Measurements from ENCODE around the gene RTRAF. TPM values are rescaled to one million over a fixed set of nuclear protein-coding genes. Genes with fewer than 3 reads are reported as not detected.
A peak's percentile ranks its signal among the peaks of the same experiment; 100 is the strongest.

Gene RTRAF
- total and polyA plus RNA-seq, 4 donors = 84.1 to 167 (median 134) TPM

GRCh38 chr14:52046376-52046917 lies 57.1 kb downstream of the RTRAF start:
- Histone ChIP-seq H3K27ac (ENCODE audit: low read depth in 1 of 2, low read length in 1 of 2) (peak overlapping the region in 1 of 2 donors; percentile 59), H3K4me1 (ENCODE audit: control insufficient read depth in 5 of 5, insufficient read depth in 5 of 5, low read length in 5 of 5) (peaks cover 2 to 40% (median 34%) of the 10 kb centered on the region in 5 donors), H3K36me3 (ENCODE audit: control insufficient read depth in 4 of 4, insufficient read depth in 4 of 4, low read length in 4 of 4) (peaks cover 0 to 13% (median 4%) of the 10 kb centered on the region in 4 donors), H3K9ac (ENCODE audit: insufficient read depth in 1 of 2, low read length in 2 of 2) (no peak overlapping the region), H3K27me3 (ENCODE audit: control insufficient read depth in 3 of 3, insufficient read depth in 3 of 3, low read length in 2 of 3) (no peaks in the 10 kb centered on the region), H3K4me3 (no peak overlapping the region), H3K9me3 (ENCODE audit: control insufficient read depth in 4 of 4, insufficient read depth in 3 of 4, low read length in 3 of 4) (no peaks in the 10 kb centered on the region)
- WGBS, 2 donors = 60 to 82% methylated on average over 2 of the region's 2 CpGs
- DNase-seq = no peak
- TF ChIP-seq, protein P1, sequence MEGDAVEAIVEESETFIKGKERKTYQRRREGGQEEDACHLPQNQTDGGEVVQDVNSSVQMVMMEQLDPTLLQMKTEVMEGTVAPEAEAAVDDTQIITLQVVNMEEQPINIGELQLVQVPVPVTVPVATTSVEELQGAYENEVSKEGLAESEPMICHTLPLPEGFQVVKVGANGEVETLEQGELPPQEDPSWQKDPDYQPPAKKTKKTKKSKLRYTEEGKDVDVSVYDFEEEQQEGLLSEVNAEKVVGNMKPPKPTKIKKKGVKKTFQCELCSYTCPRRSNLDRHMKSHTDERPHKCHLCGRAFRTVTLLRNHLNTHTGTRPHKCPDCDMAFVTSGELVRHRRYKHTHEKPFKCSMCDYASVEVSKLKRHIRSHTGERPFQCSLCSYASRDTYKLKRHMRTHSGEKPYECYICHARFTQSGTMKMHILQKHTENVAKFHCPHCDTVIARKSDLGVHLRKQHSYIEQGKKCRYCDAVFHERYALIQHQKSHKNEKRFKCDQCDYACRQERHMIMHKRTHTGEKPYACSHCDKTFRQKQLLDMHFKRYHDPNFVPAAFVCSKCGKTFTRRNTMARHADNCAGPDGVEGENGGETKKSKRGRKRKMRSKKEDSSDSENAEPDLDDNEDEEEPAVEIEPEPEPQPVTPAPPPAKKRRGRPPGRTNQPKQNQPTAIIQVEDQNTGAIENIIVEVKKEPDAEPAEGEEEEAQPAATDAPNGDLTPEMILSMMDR (IDR thresholded peaks at IDR 0.05; ENCODE audit: control extremely low read depth, extremely low read depth) = no peak
- no peak for ATAC-seq (ENCODE audit: insufficient read depth, low FRiP score)

DNA sequence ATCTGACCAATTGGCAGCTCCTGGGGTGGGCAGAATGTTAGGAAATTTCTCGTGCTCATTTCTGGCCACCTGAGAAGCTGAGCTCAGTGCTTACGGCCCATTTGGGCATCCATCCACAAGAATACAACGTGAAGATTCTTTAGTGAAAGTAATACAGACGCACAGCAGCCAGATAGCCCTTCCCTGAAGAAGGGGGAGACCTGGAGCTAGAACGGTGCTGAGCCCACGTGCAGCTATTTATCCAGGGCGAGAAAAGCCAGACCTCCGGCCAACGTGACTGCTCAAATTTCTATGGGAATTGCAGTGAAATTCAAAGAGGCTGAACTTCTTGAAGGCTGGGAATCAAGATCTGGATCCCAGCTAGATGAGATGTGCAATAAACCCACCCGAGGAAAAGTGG lies 58.8 kb downstream of the RTRAF start:
- no peak for ATAC-seq (ENCODE audit: insufficient read depth, low FRiP score)
- Histone ChIP-seq H3K4me1 (ENCODE audit: control insufficient read depth in 5 of 5, insufficient read depth in 5 of 5, low read length in 5 of 5) (peaks cover 9 to 48% (median 42%) of the 10 kb centered on the region in 5 donors), H3K27me3 (ENCODE audit: control insufficient read depth in 3 of 3, insufficient read depth in 3 of 3, low read length in 2 of 3) (no peaks in the 10 kb centered on the region), H3K9me3 (ENCODE audit: control insufficient read depth in 4 of 4, insufficient read depth in 3 of 4, low read length in 3 of 4) (no peaks in the 10 kb centered on the region), H3K4me3 (no peak overlapping the region), H3K36me3 (ENCODE audit: control insufficient read depth in 4 of 4, insufficient read depth in 4 of 4, low read length in 4 of 4) (peaks cover 0 to 2% (median 0%) of the 10 kb centered on the region in 4 donors), H3K9ac (ENCODE audit: insufficient read depth in 1 of 2, low read length in 2 of 2) (no peak overlapping the region), H3K27ac (ENCODE audit: low read depth in 1 of 2, low read length in 1 of 2) (peak overlapping the region in 1 of 2 donors; percentile 54)
- TF ChIP-seq, protein P1 (IDR thresholded peaks at IDR 0.05; ENCODE audit: control extremely low read depth, extremely low read depth) = no peak
- no peak for DNase-seq
- 87 to 92% methylated on average over 10 of the region's 10 CpGs for WGBS, 2 donors

- Histone ChIP-seq H3K27ac (ENCODE audit: low read depth in 1 of 2, low read length in 1 of 2) (peak overlapping the region in 1 of 2 donors; percentile 59), H3K4me1 (ENCODE audit: control insufficient read depth in 5 of 5, insufficient read depth in 5 of 5, low read length in 5 of 5) (peaks cover 9 to 48% (median 44%) of the 10 kb centered on the region in 5 donors), H3K4me3 (no peak overlapping the region), H3K9ac (ENCODE audit: insufficient read depth in 1 of 2, low read length in 2 of 2) (peak overlapping the region in 1 of 2 donors; percentile 11), H3K36me3 (ENCODE audit: control insufficient read depth in 4 of 4, insufficient read depth in 4 of 4, low read length in 4 of 4) (peaks cover 0 to 5% (median under 1%) of the 10 kb centered on the region in 4 donors), H3K27me3 (ENCODE audit: control insufficient read depth in 3 of 3, insufficient read depth in 3 of 3, low read length in 2 of 3) (no peaks in the 10 kb centered on the region), H3K9me3 (ENCODE audit: control insufficient read depth in 4 of 4, insufficient read depth in 3 of 4, low read length in 3 of 4) (no peaks in the 10 kb centered on the region)
- ATAC-seq (ENCODE audit: insufficient read depth, low FRiP score) (no peak), DNase-seq (no peak)
- TF ChIP-seq, protein P1 (IDR thresholded peaks at IDR 0.05; ENCODE audit: control extremely low read depth, extremely low read depth) = no peak
- WGBS, 2 donors = 66 to 76% methylated on average over 3 of the region's 3 CpGs
These were observed 59.4 kb downstream of the RTRAF start for GRCh38 chr14:52048641-52049204.
